Subcutaneous abdominal adipose tissue (tissue), 5 donors: ENCODE measurements around the gene SUPT5H.

Experiments
- H3K27ac ChIP-seq: one replicate; pipeline ENCODE4 v1.7.0; 2013; ENCODE audit warnings: low read depth, mild to moderate bottlenecking, inconsistent platforms, low read length, moderate library complexity
- H3K27me3 ChIP-seq, 5 donors: one replicate each; pipeline ENCODE4 v1.7.0; 2013; ENCODE audit warnings: low read length in 5 of 5, inconsistent platforms in 1 of 5; ENCODE audit not compliant: control insufficient read depth in 5 of 5, insufficient read depth in 4 of 5
- H3K36me3 ChIP-seq, 5 donors: one replicate each; pipeline ENCODE4 v1.7.0; 2013; ENCODE audit warnings: low read length in 5 of 5; ENCODE audit not compliant: control insufficient read depth in 5 of 5, insufficient read depth in 5 of 5
- H3K4me1 ChIP-seq, 5 donors: one replicate each; pipeline ENCODE4 v1.7.0; 2013; ENCODE audit warnings: low read length in 5 of 5, mild to moderate bottlenecking in 3 of 5, moderate library complexity in 1 of 5; ENCODE audit not compliant: control insufficient read depth in 5 of 5, insufficient read depth in 5 of 5
- H3K4me3 ChIP-seq, 5 donors: one replicate each; pipeline ENCODE4 v1.7.0; 2013; ENCODE audit warnings: low read length in 5 of 5, low read depth in 1 of 5
- H3K9ac ChIP-seq, 5 donors: one replicate each; pipeline ENCODE4 v1.7.0; 2013; ENCODE audit warnings: low read length in 5 of 5, mild to moderate bottlenecking in 4 of 5, moderate library complexity in 3 of 5
- H3K9me3 ChIP-seq, 5 donors: one replicate each; pipeline ENCODE4 v1.7.0; 2013; ENCODE audit warnings: low read length in 5 of 5; ENCODE audit not compliant: control insufficient read depth in 5 of 5
- donor health status: healthy.
- donor health status: healthy.
- donor health status: healthy.
- donor health status: healthy.
- donor health status: healthy.

Gene SUPT5H

DNA sequence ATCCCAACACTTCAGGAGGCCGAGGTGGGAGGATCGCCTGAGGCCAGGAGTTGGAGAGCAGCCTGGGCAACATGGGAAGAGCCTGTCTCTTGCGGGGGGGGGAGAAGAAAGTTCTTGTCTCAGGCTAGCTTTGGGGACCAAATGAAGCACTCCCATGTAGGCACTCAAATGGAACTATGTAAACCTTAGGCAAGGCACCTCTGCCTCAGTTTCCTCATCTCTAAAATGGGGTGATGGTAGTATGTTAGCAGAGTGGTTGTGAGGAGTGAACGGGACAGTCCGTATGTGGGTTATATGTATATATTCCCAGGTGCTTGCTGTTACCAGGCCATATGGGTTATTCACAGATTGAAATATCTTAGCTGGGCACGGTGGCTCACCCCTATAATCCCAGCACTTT is 46.8 kb downstream of the SUPT5H start:
- no peak overlapping the region for H3K9ac ChIP-seq
- no peaks in the 10 kb centered on the region for H3K9me3 ChIP-seq
- H3K27me3 ChIP-seq, result peaks cover 5 to 9% (median 7%) of the 10 kb centered on the region in 5 donors
- peaks cover 0 to 48% (median 31%) of the 10 kb centered on the region in 5 donors for H3K36me3 ChIP-seq
- no peak overlapping the region for H3K27ac ChIP-seq
- no peak overlapping the region for H3K4me3 ChIP-seq
- no peaks in the 10 kb centered on the region for H3K4me1 ChIP-seq

DNA sequence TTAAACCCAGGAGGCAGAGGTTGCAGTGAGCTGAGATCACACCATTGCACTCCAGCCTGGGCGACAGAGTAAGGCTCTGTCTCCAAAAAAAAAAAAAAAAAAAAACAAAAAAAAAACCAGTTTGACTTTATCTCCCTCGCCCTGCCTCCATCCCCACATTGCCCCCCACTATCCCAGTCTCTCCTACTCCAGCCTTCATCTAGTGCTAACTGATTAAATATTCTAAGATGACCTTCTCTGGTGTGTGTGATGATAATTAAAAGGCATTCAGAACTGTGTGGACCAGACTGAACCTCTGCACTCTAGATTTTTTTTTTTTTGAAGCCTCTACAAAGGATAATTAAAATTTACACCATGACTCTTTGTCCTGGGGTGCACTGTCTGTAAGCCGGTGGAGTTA is 47.4 kb downstream of the SUPT5H start:
- Histone ChIP-seq H3K27ac (no peak overlapping the region), H3K9ac (no peak overlapping the region), H3K27me3 (peaks cover 7 to 14% (median 13%) of the 10 kb centered on the region in 5 donors), H3K4me1 (peaks cover 0 to 2% (median 2%) of the 10 kb centered on the region in 5 donors), H3K36me3 (peaks cover 0 to 45% (median 30%) of the 10 kb centered on the region in 5 donors), H3K4me3 (no peak overlapping the region), H3K9me3 (no peaks in the 10 kb centered on the region)

DNA sequence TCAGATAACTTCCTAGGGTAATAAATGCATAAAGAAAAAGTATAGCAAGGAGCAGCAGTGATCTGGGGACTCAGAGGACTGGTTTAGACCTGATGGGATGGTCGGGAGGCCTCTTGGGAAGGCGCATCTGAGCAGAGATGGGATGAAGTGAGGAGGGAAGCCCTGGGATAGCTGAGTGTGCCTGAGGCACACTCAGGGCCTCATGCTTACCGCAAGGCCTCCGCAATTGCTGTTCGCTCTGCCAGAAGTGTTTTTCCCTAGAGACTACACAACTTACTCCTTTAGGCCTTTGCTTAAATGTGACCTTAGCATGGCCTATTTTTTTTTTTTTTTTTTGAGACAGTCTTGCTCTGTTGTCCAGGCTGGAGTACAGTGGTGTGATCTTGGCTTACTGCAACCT is 49.3 kb downstream of the SUPT5H start:
- no peak overlapping the region for H3K9ac ChIP-seq
- peaks cover 0 to 18% (median 16%) of the 10 kb centered on the region in 5 donors for H3K4me1 ChIP-seq
- peaks cover 24 to 30% (median 29%) of the 10 kb centered on the region in 5 donors for H3K27me3 ChIP-seq
- no peaks in the 10 kb centered on the region for H3K9me3 ChIP-seq
- H3K27ac ChIP-seq, result no peak overlapping the region
- H3K36me3 ChIP-seq, result peaks cover 0 to 26% (median 11%) of the 10 kb centered on the region in 5 donors
- H3K4me3 ChIP-seq, result no peak overlapping the region

DNA sequence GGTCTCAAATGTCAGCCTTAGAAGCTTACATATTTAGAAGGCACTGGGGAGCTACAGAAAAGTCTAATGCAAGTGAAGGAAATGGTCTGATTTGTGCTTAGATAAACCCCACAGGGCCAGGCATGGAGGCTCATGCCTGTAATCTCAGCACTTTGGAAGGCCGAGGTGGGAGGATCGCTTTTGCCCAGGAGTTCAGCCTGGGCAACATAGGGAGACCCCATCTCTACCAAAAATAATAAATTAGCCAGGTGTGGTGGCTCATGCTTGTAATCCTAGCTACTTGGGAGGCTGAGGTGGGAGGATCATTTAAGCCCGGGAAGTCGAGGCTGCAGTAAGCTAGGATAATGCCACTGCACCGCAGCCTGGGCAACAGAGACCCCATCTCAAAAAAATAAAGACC is 50.7 kb downstream of the SUPT5H start:
- H3K36me3 ChIP-seq, result peaks cover 0 to 13% (median 3%) of the 10 kb centered on the region in 5 donors
- peaks cover 0 to 18% (median 16%) of the 10 kb centered on the region in 5 donors for H3K4me1 ChIP-seq
- no peak overlapping the region for H3K4me3 ChIP-seq
- H3K9ac ChIP-seq, result no peak overlapping the region
- no peak overlapping the region for H3K27ac ChIP-seq
- peaks cover 31 to 41% (median 37%) of the 10 kb centered on the region in 5 donors for H3K27me3 ChIP-seq
- no peaks in the 10 kb centered on the region for H3K9me3 ChIP-seq

DNA sequence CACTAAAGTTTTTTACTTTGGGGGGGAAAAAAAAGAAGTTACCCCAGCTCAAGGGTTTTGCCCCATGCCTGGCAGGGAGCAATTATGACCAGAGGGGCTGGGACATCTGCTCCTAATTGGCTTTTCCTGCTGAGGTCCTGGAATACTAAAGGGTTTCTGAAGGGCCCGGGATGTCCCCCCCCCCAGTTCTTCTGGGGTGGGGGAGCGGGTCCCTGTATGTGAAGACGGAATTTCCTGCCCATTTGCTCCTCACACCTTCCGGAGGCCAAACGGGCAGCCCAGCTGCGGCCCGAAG is 52.3 kb downstream of the SUPT5H start:
- Histone ChIP-seq H3K9me3 (peaks cover 0 to 4% (median 0%) of the 10 kb centered on the region in 5 donors), H3K4me1 (peaks cover 0 to 20% (median 16%) of the 10 kb centered on the region in 5 donors), H3K27me3 (peaks cover 31 to 45% (median 38%) of the 10 kb centered on the region in 5 donors), H3K9ac (no peak overlapping the region), H3K4me3 (peak overlapping the region in 2 of 5 donors; percentile 13 to 38), H3K36me3 (no peaks in the 10 kb centered on the region), H3K27ac (no peak overlapping the region)

DNA sequence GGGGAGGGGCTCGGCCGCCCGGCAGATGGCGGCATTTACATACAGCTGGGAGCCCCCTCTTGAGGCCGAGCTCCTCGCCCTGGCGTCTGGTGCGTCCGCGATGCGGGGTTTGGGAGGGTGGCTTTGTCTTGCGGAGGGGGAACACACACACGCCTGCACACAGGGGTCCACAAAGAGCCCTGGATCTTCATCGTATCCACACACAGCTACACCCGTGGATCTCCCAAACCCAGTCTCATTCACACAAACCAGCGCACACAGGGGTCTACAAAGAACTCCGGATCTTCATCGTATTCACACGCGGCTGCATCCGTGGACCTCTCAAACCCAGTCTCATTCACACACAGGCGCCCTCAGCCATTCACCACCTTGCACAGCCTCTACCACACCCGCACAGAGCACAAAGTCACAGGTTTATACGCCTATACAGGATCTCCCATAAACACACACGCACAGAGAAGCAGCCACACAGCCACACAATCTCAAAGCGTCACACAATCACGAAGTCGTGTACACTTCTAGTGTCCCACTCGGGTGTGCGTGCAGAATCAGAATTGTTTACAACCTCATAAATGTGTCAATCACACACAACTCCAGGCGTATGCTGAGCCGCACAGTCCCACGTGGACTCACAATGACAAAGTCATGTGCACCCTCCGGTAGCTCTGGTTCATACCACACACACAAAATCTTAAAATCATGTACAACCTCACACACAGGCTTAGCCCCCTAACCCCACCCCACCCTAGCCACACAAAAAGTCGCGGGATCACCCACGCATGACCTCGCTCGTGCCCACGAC is 52.8 kb downstream of the SUPT5H start:
- Histone ChIP-seq H3K4me3 (peak overlapping the region in 4 of 5 donors; percentile 13 to 40 (median 28)), H3K27me3 (peaks cover 31 to 45% (median 41%) of the 10 kb centered on the region in 5 donors), H3K4me1 (peaks cover 0 to 26% (median 19%) of the 10 kb centered on the region in 5 donors), H3K9ac (no peak overlapping the region), H3K9me3 (peaks cover 0 to 4% (median 0%) of the 10 kb centered on the region in 5 donors), H3K36me3 (no peaks in the 10 kb centered on the region), H3K27ac (no peak overlapping the region)

DNA sequence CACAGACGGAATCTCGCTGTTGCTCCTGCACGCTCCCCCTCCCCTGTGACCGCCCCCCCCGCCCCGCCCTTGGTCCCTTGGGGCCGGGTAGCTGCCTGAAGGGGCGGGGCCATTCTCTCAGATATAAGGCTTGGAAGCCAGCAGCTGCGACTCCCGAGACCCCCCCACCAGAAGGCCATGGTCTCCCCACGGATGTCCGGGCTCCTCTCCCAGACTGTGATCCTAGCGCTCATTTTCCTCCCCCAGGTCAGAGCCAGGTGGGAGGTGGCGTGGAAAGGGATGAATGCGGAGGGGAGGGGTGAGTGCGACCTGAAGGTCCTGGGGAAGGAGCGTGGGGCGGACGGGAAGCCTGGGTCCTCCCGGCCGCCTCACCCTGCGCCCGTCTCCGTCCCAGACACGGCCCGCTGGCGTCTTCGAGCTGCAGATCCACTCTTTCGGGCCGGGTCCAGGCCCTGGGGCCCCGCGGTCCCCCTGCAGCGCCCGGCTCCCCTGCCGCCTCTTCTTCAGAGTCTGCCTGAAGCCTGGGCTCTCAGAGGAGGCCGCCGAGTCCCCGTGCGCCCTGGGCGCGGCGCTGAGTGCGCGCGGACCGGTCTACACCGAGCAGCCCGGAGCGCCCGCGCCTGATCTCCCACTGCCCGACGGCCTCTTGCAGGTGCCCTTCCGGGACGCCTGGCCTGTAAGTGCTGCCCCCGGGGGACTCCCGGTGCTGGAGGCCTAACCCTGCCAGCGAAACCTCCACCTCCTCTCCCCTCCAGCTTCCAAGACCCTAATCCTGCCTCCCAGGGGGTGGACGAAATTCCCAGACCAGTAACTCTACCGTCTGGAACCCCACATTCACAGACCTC is 53.6 kb downstream of the SUPT5H start, which contains the start of gene DLL3:
TSS of gene DLL3 (plus strand) at position 150 of the 845 bp plus-strand sequence. CDS start at position 178, 28 bp downstream.
- Histone ChIP-seq H3K9me3 (peaks cover 0 to 4% (median 0%) of the 10 kb centered on the region in 5 donors), H3K4me3 (peak within 1 kb of the TSS in 4 of 5 donors; percentile 13 to 40 (median 28)), H3K4me1 (peaks cover 0 to 26% (median 20%) of the 10 kb centered on the region in 5 donors), H3K27ac (no peak within 1 kb of the TSS), H3K36me3 (no peaks in the 10 kb centered on the region), H3K9ac (no peak within 1 kb of the TSS), H3K27me3 (peaks cover 31 to 51% (median 48%) of the 10 kb centered on the region in 5 donors)

DNA sequence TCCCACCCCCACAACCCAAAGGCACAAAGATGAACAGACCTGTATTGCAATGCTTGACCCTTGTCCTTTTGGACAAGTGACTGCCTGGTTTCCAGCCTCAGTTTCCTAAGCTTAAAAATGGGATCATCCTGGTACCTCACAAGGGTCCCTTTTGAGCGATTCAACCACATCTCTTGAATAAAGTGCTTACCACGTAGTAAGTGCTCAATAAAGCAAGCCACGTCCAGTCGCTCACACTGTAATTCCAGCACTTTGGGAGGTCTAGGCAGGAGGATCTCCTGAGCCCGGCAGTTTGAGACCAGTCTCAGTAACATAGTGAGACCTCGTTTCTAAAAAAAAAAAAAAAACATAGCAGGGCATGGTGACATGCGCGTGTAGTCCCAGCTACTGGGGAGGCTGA is 54.5 kb downstream of the SUPT5H start:
- Histone ChIP-seq H3K4me1 (peaks cover 0 to 26% (median 20%) of the 10 kb centered on the region in 5 donors), H3K9me3 (peaks cover 0 to 4% (median 0%) of the 10 kb centered on the region in 5 donors), H3K27ac (no peak overlapping the region), H3K9ac (no peak overlapping the region), H3K36me3 (no peaks in the 10 kb centered on the region), H3K4me3 (no peak overlapping the region), H3K27me3 (peaks cover 33 to 59% (median 57%) of the 10 kb centered on the region in 5 donors)

DNA sequence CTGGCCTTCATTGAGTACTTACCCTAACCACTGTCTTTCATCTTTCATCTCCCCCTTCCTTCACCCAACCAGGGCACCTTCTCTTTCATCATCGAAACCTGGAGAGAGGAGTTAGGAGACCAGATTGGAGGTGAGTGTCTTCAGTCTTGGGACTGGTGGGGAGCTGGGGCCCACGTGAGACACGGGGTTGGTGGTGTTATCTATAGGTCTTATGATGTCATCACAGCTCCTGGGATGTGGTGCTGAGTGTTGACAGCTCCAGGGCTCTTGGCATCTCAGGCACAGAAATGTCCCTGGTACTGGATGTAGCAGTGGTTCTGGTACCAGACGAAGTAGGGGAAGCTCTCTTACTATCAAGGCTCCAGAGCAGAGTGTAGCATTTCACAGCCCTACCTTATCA is 55.2 kb downstream of the SUPT5H start:
- H3K4me3 ChIP-seq, result no peak overlapping the region
- no peaks in the 10 kb centered on the region for H3K36me3 ChIP-seq
- H3K27ac ChIP-seq, result no peak overlapping the region
- H3K27me3 ChIP-seq, result peaks cover 37 to 65% (median 63%) of the 10 kb centered on the region in 5 donors
- H3K4me1 ChIP-seq, result peaks cover 0 to 26% (median 20%) of the 10 kb centered on the region in 5 donors
- H3K9me3 ChIP-seq, result peaks cover 0 to 4% (median 0%) of the 10 kb centered on the region in 5 donors
- no peak overlapping the region for H3K9ac ChIP-seq
